Hematopoietic multipotent progenitor cell treated with erythropoietin and hydrocortisone succinate and interleukin-3 and kit ligand, for 6 days (in vitro differentiated cells): ENCODE data around the gene AGRN.
"Not testable (repeated sequence)": the region's sequence is repeated elsewhere in the genome, so short reads cannot be mapped to it uniquely, and the experiment has no call there.

ENCODE experiments used
- DNase-seq: peaks from one replicate; pipeline ENCODE4 v3.0.0-alpha.2; 2015

Gene AGRN

GRCh38 chr1:1098681-1099421, 78.9 kb downstream of the AGRN start:
- no peak for DNase-seq

GRCh38 chr1:1099506-1100183, 79.7 kb downstream of the AGRN start:
- DNase-seq = no peak

GRCh38 chr1:1100296-1100695, 80.4 kb downstream of the AGRN start:
- no peak for DNase-seq

- DNase-seq = no peak
Observed at GRCh38 chr1:1101503-1101902, 81.6 kb downstream of the AGRN start.

GRCh38 chr1:1104152-1104551, 84.2 kb downstream of the AGRN start:
- not testable (repeated sequence) for DNase-seq
